DMS153 treated with DMSO at 0.1 percent for 48 hours (cell line): ENCODE results near the gene OR10G8.

Source experiments
- DNase-seq: peaks from one replicate; lab custom pipeline; 2025; ENCODE audit not compliant: unreplicated experiment; lab: John Stamatoyannopoulos, UW

OR10G8 gene

GRCh38 chr11:124075841-124076651, 49.4 kb downstream of the OR10G8 start:
- no peak for DNase-seq

DNA sequence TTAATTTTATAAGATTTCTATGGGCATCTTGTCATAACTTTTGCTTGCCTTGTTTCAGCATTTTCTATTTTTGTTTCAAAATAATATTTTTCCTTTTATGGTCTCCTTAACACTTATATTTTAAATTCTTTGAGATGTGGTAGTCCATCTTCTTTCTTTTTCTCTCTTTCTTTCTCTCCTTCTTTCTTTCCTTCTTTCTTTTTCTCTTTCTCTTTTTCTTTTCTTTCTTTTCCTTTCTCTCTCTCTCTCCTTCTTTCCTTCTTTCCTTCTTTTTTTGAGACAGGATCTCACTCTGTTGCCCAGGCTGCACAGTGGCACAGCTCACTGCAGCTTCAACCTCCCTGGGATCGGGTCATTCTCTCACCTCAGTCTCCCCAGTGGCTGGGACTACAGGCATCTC, 50.7 kb downstream of the OR10G8 start:
- DNase-seq = no peak

- no peak for DNase-seq
These were observed 52.0 kb downstream of the OR10G8 start for GRCh38 chr11:124078591-124078990.

DNA sequence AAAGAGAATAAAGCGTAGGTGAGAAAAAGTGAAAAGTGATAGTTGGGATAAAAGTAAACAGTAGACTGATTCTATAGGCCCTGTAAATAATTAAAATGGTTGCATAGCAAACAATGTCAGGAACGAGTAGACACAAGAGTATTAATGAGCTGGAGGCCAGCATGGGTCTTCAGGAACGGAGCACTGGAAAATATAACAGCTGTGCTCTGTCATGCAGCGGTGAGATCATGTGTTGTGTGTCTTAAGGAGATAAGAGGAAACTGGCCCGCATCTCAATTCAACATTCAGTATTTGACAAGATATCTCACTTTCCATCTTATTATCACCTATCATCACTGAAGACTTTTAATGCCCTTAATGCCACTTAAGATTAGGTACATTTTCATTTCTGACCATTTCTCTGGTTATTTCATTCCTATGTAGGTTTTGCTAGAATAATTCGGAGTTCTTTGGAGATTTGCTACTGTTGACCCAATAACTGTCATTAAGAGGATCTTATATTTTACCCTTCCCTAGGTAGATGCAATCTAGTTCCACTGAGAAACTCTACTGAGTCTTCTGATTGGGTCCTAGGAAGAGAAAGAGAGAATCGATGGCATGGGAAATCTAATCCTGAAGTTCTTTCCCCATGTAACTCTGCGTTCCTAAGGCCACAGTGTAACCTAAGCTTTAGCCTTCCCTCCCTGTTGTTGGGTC, 53.2 kb downstream of the OR10G8 start:
- no peak for DNase-seq
